Stomach smooth muscle (tissue), 2 donors: ENCODE data around the gene SETX.
A peak's percentile ranks its signal among the peaks of the same experiment; 100 is the strongest.

Experiments used
- H3K27ac ChIP-seq: one replicate; pipeline ENCODE4 v1.7.0; 2013; ENCODE audit warnings: mild to moderate bottlenecking, low read length, inconsistent platforms
- H3K27me3 ChIP-seq, 2 donors: one replicate each; pipeline ENCODE4 v1.7.0; 2013; ENCODE audit warnings: low read length in 2 of 2; ENCODE audit not compliant: insufficient read depth in 2 of 2, control insufficient read depth in 1 of 2
- H3K36me3 ChIP-seq, 2 donors: one replicate each; pipeline ENCODE4 v1.7.0; 2013; ENCODE audit warnings: low read length in 2 of 2; ENCODE audit not compliant: control insufficient read depth in 2 of 2, insufficient read depth in 2 of 2
- H3K4me1 ChIP-seq: one replicate; pipeline ENCODE4 v1.7.0; 2013; ENCODE audit warnings: low read length; ENCODE audit not compliant: control insufficient read depth, insufficient read depth
- H3K4me3 ChIP-seq, 2 donors: one replicate each; pipeline ENCODE4 v1.7.0; 2013; ENCODE audit warnings: low read length in 2 of 2
- H3K9ac ChIP-seq, 2 donors: one replicate each; pipeline ENCODE4 v1.7.0; 2013; ENCODE audit warnings: low read length in 2 of 2, mild to moderate bottlenecking in 1 of 2
- H3K9me3 ChIP-seq, 2 donors: one replicate each; pipeline ENCODE4 v1.7.0; 2013; ENCODE audit warnings: low read length in 2 of 2; ENCODE audit not compliant: control insufficient read depth in 2 of 2
- donor health status: healthy.
- donor health status: Pancreatic carcinoma.

SETX gene

DNA sequence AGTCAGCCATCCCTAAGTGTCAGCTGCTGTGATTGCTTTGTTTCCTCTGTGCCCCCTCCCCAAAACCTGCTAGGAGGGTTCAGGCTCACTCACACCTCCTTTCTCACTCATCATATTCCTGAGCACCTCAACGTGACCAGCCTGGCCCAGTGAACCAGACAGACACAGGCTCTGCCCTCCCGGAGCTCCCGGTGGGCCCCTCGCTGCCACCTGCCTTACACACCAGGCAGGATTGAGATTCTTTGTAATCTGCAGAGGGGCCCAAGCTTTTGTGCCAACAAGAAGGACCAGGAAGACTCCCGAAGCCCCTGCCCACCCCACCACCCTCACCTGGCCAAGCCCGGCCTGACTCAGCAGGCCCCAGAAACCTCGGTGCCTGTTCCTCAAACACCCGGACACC lies 105.1 kb downstream of the SETX start:
- no peak overlapping the region for H3K4me3 ChIP-seq
- H3K27me3 ChIP-seq, result peaks cover 6 to 8% of the 10 kb centered on the region in 2 donors
- H3K4me1 ChIP-seq, result peaks cover 4% of the 10 kb centered on the region
- no peak overlapping the region for H3K9ac ChIP-seq
- H3K9me3 ChIP-seq, result no peaks in the 10 kb centered on the region
- H3K27ac ChIP-seq, result no peak overlapping the region
- H3K36me3 ChIP-seq, result no peaks in the 10 kb centered on the region

DNA sequence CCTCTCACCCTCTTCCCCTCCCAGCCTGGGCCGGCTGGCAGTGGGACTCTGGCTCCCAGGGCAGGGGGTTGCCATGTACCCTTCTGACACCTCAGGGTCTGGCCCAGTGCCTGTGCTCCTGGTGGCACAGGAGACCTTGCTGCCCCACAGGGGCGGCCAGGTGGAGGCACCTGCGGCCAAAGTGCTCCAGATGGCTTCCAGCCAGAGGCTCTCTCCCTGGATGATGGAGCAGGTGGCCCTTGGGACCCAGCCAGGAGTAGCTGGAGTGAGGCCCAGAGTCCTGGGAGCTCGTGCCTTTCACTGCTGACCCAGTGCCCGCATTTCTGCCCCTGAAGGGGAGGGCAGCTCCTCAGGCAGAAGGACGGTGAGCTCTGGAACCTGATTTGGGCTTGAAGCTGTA lies 105.7 kb downstream of the SETX start:
- H3K9me3 ChIP-seq, result no peaks in the 10 kb centered on the region
- no peaks in the 10 kb centered on the region for H3K36me3 ChIP-seq
- H3K27ac ChIP-seq, result no peak overlapping the region
- peaks cover 5% of the 10 kb centered on the region for H3K4me1 ChIP-seq
- H3K4me3 ChIP-seq, result no peak overlapping the region
- no peak overlapping the region for H3K9ac ChIP-seq
- H3K27me3 ChIP-seq, result peaks cover 6 to 8% of the 10 kb centered on the region in 2 donors

DNA sequence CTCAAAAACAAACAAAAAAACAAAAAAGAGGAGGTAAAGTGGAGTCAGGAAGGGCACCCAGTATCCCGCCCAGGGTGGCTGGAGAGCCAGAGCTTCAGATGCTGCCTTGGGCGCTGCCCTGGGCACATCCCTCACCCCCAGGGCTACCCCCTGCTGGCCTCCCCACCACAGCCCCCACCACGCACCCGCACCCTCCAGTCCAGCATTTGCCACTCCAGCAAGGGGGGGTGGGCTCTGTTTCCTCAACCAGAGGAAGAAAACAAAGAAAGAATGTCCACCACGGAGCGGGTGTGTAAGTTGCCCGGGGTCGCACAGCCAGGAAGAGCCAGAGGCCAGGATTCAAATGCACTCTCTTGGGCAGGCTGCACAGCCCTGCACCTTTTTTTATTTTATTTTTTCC lies 106.8 kb downstream of the SETX start:
- Histone ChIP-seq H3K9ac (no peak overlapping the region), H3K27ac (no peak overlapping the region), H3K9me3 (no peaks in the 10 kb centered on the region), H3K4me3 (no peak overlapping the region), H3K36me3 (no peaks in the 10 kb centered on the region), H3K4me1 (peaks cover 5% of the 10 kb centered on the region), H3K27me3 (peaks cover 6% of the 10 kb centered on the region in 2 donors)

DNA sequence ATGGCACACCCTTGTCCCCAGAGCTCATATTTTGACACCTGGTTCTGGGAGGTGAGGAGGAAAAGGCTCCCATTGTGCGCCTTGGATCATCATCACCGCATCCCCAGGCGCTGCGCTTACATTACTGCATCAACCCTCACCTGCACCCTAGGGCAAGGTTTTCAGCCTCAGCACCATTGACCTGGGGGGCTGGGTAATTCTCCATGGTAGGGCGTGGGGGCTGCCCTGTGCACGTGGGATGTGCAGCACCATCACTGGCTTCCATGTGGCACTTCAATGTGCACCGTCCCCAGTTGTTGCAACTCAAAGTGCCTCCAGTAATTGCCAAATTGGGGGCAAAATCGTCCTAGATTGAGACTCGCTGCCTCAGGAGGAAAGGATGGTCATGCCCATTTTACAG lies 109.3 kb downstream of the SETX start:
- Histone ChIP-seq H3K9me3 (no peaks in the 10 kb centered on the region), H3K36me3 (no peaks in the 10 kb centered on the region), H3K4me3 (no peak overlapping the region), H3K27me3 (peaks cover 6% of the 10 kb centered on the region in 2 donors), H3K27ac (no peak overlapping the region), H3K4me1 (peaks cover 12% of the 10 kb centered on the region), H3K9ac (no peak overlapping the region)

DNA sequence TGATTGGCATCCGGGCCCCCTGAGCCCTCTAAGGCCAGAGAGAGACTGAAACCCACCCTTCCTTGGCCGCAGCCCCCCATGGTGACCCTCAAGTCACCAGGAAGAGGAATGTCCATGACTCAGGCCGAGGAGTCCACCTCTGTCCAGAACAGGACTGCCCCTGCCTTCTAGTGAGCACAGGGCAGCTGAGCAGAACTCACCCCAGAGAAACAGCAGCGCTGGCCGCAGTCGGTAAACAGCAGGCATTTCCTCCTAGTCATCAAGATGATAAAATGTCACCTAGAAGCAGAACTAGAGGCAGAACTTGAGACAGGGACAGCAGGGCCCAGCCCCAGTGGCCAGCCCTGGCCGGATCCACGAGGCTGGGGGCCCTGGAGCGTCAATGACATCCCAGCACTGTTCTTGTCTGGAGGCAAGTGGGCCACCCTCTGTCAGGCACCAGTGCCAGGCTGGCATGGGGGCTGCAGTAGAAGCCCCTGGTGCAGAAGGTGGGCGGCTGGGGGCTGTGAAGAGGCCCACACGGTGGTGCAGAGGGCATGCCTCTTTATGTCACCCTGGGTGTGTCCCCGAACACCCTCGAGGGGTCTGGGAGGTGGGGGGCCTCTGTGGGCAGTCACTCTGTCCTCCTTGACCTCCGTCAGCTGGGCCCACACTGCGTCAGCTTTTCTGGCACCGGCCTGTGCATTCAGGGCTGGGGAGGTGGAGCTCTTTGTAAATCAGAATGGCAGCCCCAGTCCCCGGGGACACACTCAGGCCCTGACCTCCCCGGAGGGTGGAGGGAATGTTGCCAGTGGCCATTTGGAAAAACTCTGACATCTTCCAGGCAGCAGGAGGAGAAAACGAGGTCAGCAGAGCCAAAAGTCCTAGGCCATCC lies 110.0 kb downstream of the SETX start:
- Histone ChIP-seq H3K9me3 (no peaks in the 10 kb centered on the region), H3K27ac (no peak overlapping the region), H3K4me3 (no peak overlapping the region), H3K4me1 (peaks cover 12% of the 10 kb centered on the region), H3K36me3 (no peaks in the 10 kb centered on the region), H3K27me3 (peaks cover 6% of the 10 kb centered on the region in 2 donors), H3K9ac (no peak overlapping the region)

DNA sequence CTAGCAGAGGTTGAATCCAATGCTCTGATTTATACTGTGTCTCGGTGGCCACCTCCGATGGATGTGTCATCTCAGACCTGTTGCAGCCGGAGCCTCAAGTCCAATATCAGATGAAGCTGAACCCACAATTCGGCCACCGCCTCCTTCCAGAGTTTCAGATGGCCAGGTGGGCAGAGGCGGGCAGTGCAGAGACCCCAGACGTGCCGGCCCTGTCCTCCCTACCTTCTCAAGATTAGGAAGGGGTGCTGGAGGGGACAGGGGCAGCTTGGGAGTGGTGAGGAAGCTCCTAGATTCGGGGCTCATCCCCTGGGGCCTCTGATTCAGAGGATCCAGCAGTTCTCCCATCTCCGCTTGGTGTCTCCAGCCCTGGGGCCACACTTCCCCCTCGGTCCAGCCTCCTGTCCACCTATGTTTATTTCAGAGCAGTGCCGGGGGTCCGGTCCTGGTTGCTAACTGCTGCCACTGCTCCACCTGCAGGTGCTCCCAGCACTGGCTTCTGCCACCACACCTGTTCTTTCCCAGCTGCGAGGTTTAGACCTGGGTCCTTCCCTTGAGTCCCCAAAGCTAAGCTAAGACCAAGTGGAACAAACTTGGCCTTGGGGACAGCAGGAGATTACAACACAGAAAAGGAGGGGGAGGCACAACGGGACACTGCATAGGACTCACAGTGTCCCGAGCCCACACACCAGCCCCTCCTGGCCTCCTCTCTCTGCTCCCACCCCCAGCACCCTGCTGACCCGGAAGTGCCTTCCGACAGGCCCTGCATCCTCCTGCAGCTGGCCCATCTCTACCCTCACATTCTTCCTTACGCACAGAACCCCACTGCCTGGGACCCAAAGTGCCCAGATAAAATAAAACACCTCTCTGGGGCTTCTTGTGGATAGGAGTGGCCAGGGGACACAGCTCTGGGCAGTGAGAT lies 111.4 kb downstream of the SETX start:
- no peaks in the 10 kb centered on the region for H3K36me3 ChIP-seq
- no peak overlapping the region for H3K4me3 ChIP-seq
- H3K27ac ChIP-seq, result no peak overlapping the region
- H3K27me3 ChIP-seq, result peaks cover 6% of the 10 kb centered on the region in 2 donors
- no peak overlapping the region for H3K9ac ChIP-seq
- peaks cover 12% of the 10 kb centered on the region for H3K4me1 ChIP-seq
- H3K9me3 ChIP-seq, result no peaks in the 10 kb centered on the region

DNA sequence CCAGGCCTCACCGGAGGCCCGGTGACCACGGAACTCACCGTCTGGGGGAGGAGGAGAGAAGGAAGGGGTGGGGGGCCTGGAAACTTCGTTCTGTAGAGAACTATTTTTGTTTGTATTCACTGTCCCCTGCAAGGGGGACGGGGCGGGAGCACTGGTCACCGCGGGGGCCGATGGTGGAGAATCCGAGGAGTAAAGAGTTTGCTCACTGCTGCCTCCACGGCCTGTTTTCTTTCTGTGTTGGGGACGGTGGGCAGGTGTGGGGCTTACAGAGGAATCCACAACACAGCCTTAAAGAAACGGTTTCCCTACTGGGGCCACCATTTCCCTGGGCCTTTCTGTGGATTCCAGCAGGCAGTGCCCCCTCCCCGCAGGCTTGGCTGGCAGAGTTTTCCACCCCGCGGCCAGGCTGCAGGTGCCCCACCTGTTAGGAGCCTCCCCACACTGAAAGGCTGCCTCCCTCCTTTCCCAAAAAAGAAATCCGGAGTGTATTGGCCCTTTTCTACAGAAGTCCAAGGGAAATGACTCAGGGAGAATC lies 112.1 kb downstream of the SETX start:
- Histone ChIP-seq H3K9me3 (no peaks in the 10 kb centered on the region), H3K27me3 (peaks cover 6% of the 10 kb centered on the region in 2 donors), H3K27ac (no peak overlapping the region), H3K4me1 (peaks cover 12% of the 10 kb centered on the region), H3K9ac (peak overlapping the region; percentile 51 to 53), H3K4me3 (peak overlapping the region; percentile 76 to 79), H3K36me3 (no peaks in the 10 kb centered on the region)

DNA sequence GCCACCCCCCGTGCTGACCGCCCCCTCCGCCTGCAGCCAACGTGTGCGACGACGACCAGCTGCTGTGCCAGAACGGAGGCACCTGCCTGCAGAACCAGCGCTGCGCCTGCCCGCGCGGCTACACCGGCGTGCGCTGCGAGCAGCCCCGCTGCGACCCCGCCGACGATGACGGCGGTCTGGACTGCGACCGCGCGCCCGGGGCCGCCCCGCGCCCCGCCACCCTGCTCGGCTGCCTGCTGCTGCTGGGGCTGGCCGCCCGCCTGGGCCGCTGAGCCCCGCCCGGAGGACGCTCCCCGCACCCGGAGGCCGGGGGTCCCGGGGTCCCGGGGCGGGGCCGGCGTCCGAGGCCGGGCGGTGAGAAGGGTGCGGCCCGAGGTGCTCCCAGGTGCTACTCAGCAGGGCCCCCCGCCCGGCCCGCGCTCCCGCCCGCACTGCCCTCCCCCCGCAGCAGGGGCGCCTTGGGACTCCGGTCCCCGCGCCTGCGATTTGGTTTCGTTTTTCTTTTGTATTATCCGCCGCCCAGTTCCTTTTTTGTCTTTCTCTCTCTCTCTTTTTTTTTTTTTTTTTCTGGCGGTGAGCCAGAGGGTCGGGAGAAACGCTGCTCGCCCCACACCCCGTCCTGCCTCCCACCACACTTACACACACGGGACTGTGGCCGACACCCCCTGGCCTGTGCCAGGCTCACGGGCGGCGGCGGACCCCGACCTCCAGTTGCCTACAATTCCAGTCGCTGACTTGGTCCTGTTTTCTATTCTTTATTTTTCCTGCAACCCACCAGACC lies 112.8 kb downstream of the SETX start:
- Histone ChIP-seq H3K4me3 (peak overlapping the region; percentile 76 to 79), H3K9me3 (no peaks in the 10 kb centered on the region), H3K27me3 (peaks cover 6% of the 10 kb centered on the region in 2 donors), H3K36me3 (no peaks in the 10 kb centered on the region), H3K9ac (peak overlapping the region; percentile 51 to 53), H3K4me1 (peaks cover 12% of the 10 kb centered on the region), H3K27ac (no peak overlapping the region)

DNA sequence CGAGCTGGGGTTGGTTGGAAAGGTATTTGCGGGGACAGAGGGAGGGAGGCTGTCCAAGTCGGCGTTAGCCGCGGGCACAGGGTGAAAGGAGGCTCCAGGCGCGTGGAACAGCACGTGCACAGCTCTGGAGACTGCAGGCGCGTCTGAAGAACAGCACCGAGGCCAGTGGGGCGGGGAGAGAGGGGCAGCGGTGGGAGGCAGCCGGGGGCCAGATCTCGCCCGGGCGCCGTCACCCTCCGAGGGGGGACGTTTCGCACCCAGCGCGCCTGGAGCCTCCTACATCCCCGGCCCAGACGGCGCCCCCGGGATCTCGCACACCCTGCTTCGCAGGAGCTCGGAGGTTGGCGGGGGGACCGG lies 113.3 kb downstream of the SETX start:
- Histone ChIP-seq H3K36me3 (no peaks in the 10 kb centered on the region), H3K9me3 (no peaks in the 10 kb centered on the region), H3K4me1 (peaks cover 12% of the 10 kb centered on the region), H3K27me3 (peaks cover 6% of the 10 kb centered on the region in 2 donors), H3K27ac (no peak overlapping the region), H3K9ac (peak overlapping the region in 1 of 2 donors; percentile 28), H3K4me3 (peak overlapping the region; percentile 75 to 79)

DNA sequence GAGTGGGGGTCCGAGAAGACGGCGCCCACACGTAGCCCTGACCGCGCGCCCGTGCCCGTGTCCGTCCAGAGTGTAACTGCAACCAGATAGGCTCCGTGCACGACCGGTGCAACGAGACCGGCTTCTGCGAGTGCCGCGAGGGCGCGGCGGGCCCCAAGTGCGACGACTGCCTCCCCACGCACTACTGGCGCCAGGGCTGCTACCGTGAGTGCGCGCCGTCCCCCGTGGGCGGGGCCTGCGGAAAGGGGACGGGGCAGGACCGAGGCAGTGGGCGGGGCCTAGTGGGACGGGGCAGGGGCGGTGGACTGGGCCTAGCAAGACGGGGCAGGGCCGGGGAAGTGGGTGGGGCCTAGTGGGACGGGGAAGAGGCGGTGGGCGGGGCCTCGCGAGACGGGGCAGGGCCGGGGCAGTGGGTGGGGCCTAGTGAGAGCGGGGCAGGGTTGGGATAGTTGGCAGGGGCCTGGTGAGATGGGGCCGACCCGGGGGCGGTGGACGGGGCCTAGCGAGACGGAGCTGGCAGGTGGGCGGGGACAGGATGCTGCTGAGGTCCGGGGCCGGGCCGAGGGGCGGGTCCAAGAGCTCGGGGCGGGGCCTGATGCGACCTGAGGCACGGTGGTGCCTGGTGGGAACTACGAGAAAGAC lies 113.8 kb downstream of the SETX start:
- H3K4me1 ChIP-seq, result peaks cover 12% of the 10 kb centered on the region
- H3K4me3 ChIP-seq, result peak overlapping the region; percentile 75 to 79
- peaks cover 5 to 9% of the 10 kb centered on the region in 2 donors for H3K27me3 ChIP-seq
- H3K9ac ChIP-seq, result peak overlapping the region in 1 of 2 donors; percentile 28
- no peaks in the 10 kb centered on the region for H3K36me3 ChIP-seq
- no peak overlapping the region for H3K27ac ChIP-seq
- no peaks in the 10 kb centered on the region for H3K9me3 ChIP-seq
